Measurements from ENCODE around the gene EARS2. TPM values are rescaled to one million over a fixed set of nuclear protein-coding genes. Genes with fewer than 3 reads are reported as not detected.

Gene EARS2
- total and polyA plus RNA-seq, 2 of the 8 experiments (the other 6 are each of a cell fraction or from before 2014, with no cell fraction given): 47.8 to 111 TPM

GRCh38 chr16:23504076-23504452 lies 53.1 kb downstream of the EARS2 start:
- Histone ChIP-seq H2BK12ac (ENCODE audit: low read depth, low read length) (no peak overlapping the region), H4K20me1 (replicated peaks in 1 of 2; ENCODE audit: control insufficient read depth in 1 of 2, insufficient read depth in 2 of 2, low read length in 2 of 2) (peaks cover 46 to 56% of the 10 kb centered on the region in 2 experiments), H2BK20ac (ENCODE audit: low read length) (no peak overlapping the region), H4K91ac (replicated peaks; ENCODE audit: insufficient read length, low read length) (no peak overlapping the region), H4K5ac (ENCODE audit: insufficient read length, low read depth, low read length) (no peak overlapping the region), H3K56ac (replicated peaks; ENCODE audit: insufficient read length, low read depth, low read length) (no peak overlapping the region), H3K23me2 (ENCODE audit: low read depth, low read length) (peaks cover 5% of the 10 kb centered on the region), H2AFZ (ENCODE audit: low read length) (no peak overlapping the region), H3K27ac (ENCODE audit: low read depth, low read length) (no peak overlapping the region), H3K79me1 (ENCODE audit: low read depth, low read length) (peaks cover 32% of the 10 kb centered on the region), H3K14ac (ENCODE audit: insufficient read length) (no peak overlapping the region), H2AK5ac (ENCODE audit: low read depth, low read length) (no peak overlapping the region), H3K9ac (replicated peaks in 1 of 4; ENCODE audit: extremely low read depth in 1 of 4, low read depth in 3 of 4, low read length in 3 of 4) (no peak overlapping the region), H2BK5ac (ENCODE audit: low read depth, low read length) (no peak overlapping the region), H3K4me3 (ENCODE audit: extremely low read depth in 1 of 4, insufficient read depth in 2 of 4, low read depth in 3 of 4, low read length in 4 of 4) (no peak overlapping the region), H3K4me2 (ENCODE audit: insufficient read depth in 1 of 2, low read depth in 2 of 2, low read length in 2 of 2) (no peak overlapping the region), H3K4me1 (replicated peaks in 1 of 4; ENCODE audit: control insufficient read depth in 3 of 4, insufficient read depth in 4 of 4, low read length in 3 of 4) (peaks cover 0 to 14% (median 5%) of the 10 kb centered on the region in 4 experiments; a peak in 5 of 7 replicates), H3K36me3 (ENCODE audit: control insufficient read depth in 2 of 4, insufficient read depth in 4 of 4, low read length in 3 of 4) (peaks cover 0 to 5% (median 1%) of the 10 kb centered on the region in 4 experiments; a peak in 4 of 8 replicates), H4K8ac (ENCODE audit: extremely low read depth, insufficient read depth, low read length) (no peak overlapping the region), H3K18ac (ENCODE audit: extremely low read depth, low read length) (no peak overlapping the region), H2BK120ac (replicated peaks; ENCODE audit: low read depth, low read length) (no peak overlapping the region), H2BK15ac (ENCODE audit: low read length) (no peak overlapping the region), H3K4ac (replicated peaks; ENCODE audit: insufficient read length, low read depth, low read length) (no peak overlapping the region), H3K27me3 (replicated peaks in 1 of 4; ENCODE audit: control insufficient read depth in 3 of 4, extremely low read depth in 1 of 4, insufficient read depth in 3 of 4, low read length in 3 of 4) (no peaks in the 10 kb centered on the region), H3K79me2 (ENCODE audit: control insufficient read depth in 1 of 2, insufficient read depth in 2 of 2, low read length in 2 of 2) (peaks cover 48 to 100% of the 10 kb centered on the region in 2 experiments), H3K9me3 (ENCODE audit: insufficient read depth in 2 of 2, low read depth in 1 of 2, low read length in 1 of 2) (no peaks in the 10 kb centered on the region), H3K23ac (ENCODE audit: insufficient read length) (no peak overlapping the region)
- POLR2A ChIA-PET (ENCODE audit: partially characterized antibody): interaction anchor here (1.0 to 1.7 kb wide), 5 partner anchors 9 to 179 kb away, joined by 3 to 6 read pairs (median 3); no protein-coding TSS in a partner anchor
- FAIRE-seq (no peak), DNase-seq (ENCODE audit: low read depth in 1 of 2, low spot score in 2 of 2) (no peak)
- CTCF ChIA-PET (ENCODE audit: partially characterized antibody): interaction anchor here (0.7 kb wide), 1 partner anchor 353 kb away, joined by 4 read pairs; no protein-coding TSS in a partner anchor
- 90% methylated on average over 4 of the region's 5 CpGs; no CpG with 5 or more reads in 1 of the 2 experiments for WGBS, 2 experiments (ENCODE audit: extremely low coverage in 1 of 2, insufficient coverage in 1 of 2, insufficient read length in 1 of 2, insufficient replicate concordance in 2 of 2, low coverage in 1 of 2, low lambda C conversion rate in 2 of 2, missing lambda C conversion rate in 1 of 2)
- TF ChIP-seq CREB1 (IDR thresholded peaks at IDR 0.05) (no peak), RAD21 (IDR thresholded peaks at IDR 0.05 in 1 of 2, conservative IDR thresholded peaks at IDR 0.05 in 1 of 2; ENCODE audit: low read depth in 2 of 2, low read length in 2 of 2) (no peak), TCF12 (IDR thresholded peaks at IDR 0.05; ENCODE audit: low read depth, low read length) (no peak), JUN (IDR thresholded peaks at IDR 0.05; ENCODE audit: low read depth, low read length) (no peak), CHD1 (IDR thresholded peaks at IDR 0.05; ENCODE audit: low read depth, low read length) (no peak), HDAC6 (IDR thresholded peaks at IDR 0.05; ENCODE audit: low read depth, low read length) (no peak), GABPA (IDR thresholded peaks at IDR 0.05; ENCODE audit: borderline replicate concordance, insufficient read depth, low read length) (no peak), CBX8 (IDR thresholded peaks at IDR 0.05; ENCODE audit: borderline replicate concordance, low read depth, low read length) (no peak), ATF2 (IDR thresholded peaks at IDR 0.05; ENCODE audit: low read length) (no peak), RNF2 (IDR thresholded peaks at IDR 0.05; ENCODE audit: borderline replicate concordance, low read depth, low read length, missing control alignments, poor library complexity, severe bottlenecking) (no peak), JUND (IDR thresholded peaks at IDR 0.05; ENCODE audit: low read length) (no peak), SIN3A (conservative IDR thresholded peaks at IDR 0.05 in 1 of 2, IDR thresholded peaks at IDR 0.05 in 1 of 2; ENCODE audit: low read depth in 1 of 2, low read length in 2 of 2) (no peak)
